Measurements from ENCODE around the gene TXNIP.

The TXNIP gene

GRCh38 chr1:145956781-145957442 lies 39.5 kb downstream of the TXNIP start:
- DNase-seq, result no peak
- no peaks in the 10 kb centered on the region for H3K9me3 Mint-ChIP-seq
- H3K27ac Mint-ChIP-seq, result peak overlapping the region; percentile 86

GRCh38 chr1:145956361-145956760 lies 40.0 kb downstream of the TXNIP start:
- no peaks in the 10 kb centered on the region for H3K27me3 Mint-ChIP-seq
- ATAC-seq, result no peak
- peaks cover 19% of the 10 kb centered on the region for H3K36me3 Mint-ChIP-seq (ENCODE audit: low read depth)
- H3K9me3 Mint-ChIP-seq, result no peaks in the 10 kb centered on the region
- peaks cover 64% of the 10 kb centered on the region for H3K4me1 Mint-ChIP-seq
- H3K4me3 Mint-ChIP-seq, result peak overlapping the region; percentile 89
- H3K27ac Mint-ChIP-seq, result peak overlapping the region; percentile 86
- DNase-seq, result no peak

More at GRCh38 chr1:145956781-145957442, 39.5 kb downstream of the TXNIP start:
- Mint-ChIP-seq H3K27me3 (no peaks in the 10 kb centered on the region), H3K36me3 (ENCODE audit: low read depth) (peaks cover 18% of the 10 kb centered on the region), H3K4me1 (peaks cover 59% of the 10 kb centered on the region), H3K4me3 (peak overlapping the region; percentile 89)
- no peak for ATAC-seq

GRCh38 chr1:145955436-145955835 lies 40.9 kb downstream of the TXNIP start:
- Mint-ChIP-seq H3K27ac (no peak overlapping the region), H3K4me3 (peak overlapping the region; percentile 89), H3K27me3 (no peaks in the 10 kb centered on the region), H3K9me3 (no peaks in the 10 kb centered on the region), H3K36me3 (ENCODE audit: low read depth) (peaks cover 16% of the 10 kb centered on the region), H3K4me1 (peaks cover 68% of the 10 kb centered on the region)
- no peak for ATAC-seq
- DNase-seq, result no peak

- Mint-ChIP-seq H3K4me1 (peaks cover 59% of the 10 kb centered on the region), H3K4me3 (no peak overlapping the region), H3K27me3 (no peaks in the 10 kb centered on the region), H3K27ac (no peak overlapping the region), H3K9me3 (no peaks in the 10 kb centered on the region), H3K36me3 (ENCODE audit: low read depth) (peaks cover 16% of the 10 kb centered on the region)
- ATAC-seq, result no peak
- no peak for DNase-seq
Measured at GRCh38 chr1:145953861-145954260, 42.5 kb downstream of the TXNIP start.

GRCh38 chr1:145952903-145953302 lies 43.5 kb downstream of the TXNIP start:
- Mint-ChIP-seq H3K27ac (no peak overlapping the region), H3K4me3 (no peak overlapping the region), H3K9me3 (no peaks in the 10 kb centered on the region), H3K27me3 (no peaks in the 10 kb centered on the region), H3K4me1 (peaks cover 50% of the 10 kb centered on the region), H3K36me3 (ENCODE audit: low read depth) (peaks cover 16% of the 10 kb centered on the region)
- ATAC-seq, result no peak
- DNase-seq, result no peak

- no peak overlapping the region for H3K4me3 Mint-ChIP-seq
- DNase-seq, result no peak
- H3K4me1 Mint-ChIP-seq, result peaks cover 47% of the 10 kb centered on the region
- no peaks in the 10 kb centered on the region for H3K27me3 Mint-ChIP-seq
- peaks cover 24% of the 10 kb centered on the region for H3K36me3 Mint-ChIP-seq (ENCODE audit: low read depth)
- no peak overlapping the region for H3K27ac Mint-ChIP-seq
- no peak for ATAC-seq
- H3K9me3 Mint-ChIP-seq, result no peaks in the 10 kb centered on the region
Measured at GRCh38 chr1:145951526-145951925, 44.9 kb downstream of the TXNIP start.

- ATAC-seq, result no peak
- peak overlapping the region; percentile 17 for H3K27ac Mint-ChIP-seq
- no peaks in the 10 kb centered on the region for H3K9me3 Mint-ChIP-seq
- no peaks in the 10 kb centered on the region for H3K27me3 Mint-ChIP-seq
- peaks cover 30% of the 10 kb centered on the region for H3K36me3 Mint-ChIP-seq (ENCODE audit: low read depth)
- peaks cover 28% of the 10 kb centered on the region for H3K4me1 Mint-ChIP-seq
- no peak for DNase-seq
- H3K4me3 Mint-ChIP-seq, result no peak overlapping the region
Measured at GRCh38 chr1:145949219-145949618, 47.2 kb downstream of the TXNIP start.

GRCh38 chr1:145947551-145947950 lies 48.8 kb downstream of the TXNIP start:
- H3K4me3 Mint-ChIP-seq, result no peak overlapping the region
- peaks cover 33% of the 10 kb centered on the region for H3K36me3 Mint-ChIP-seq (ENCODE audit: low read depth)
- H3K27ac Mint-ChIP-seq, result no peak overlapping the region
- H3K9me3 Mint-ChIP-seq, result no peaks in the 10 kb centered on the region
- H3K27me3 Mint-ChIP-seq, result no peaks in the 10 kb centered on the region
- H3K4me1 Mint-ChIP-seq, result peaks cover 22% of the 10 kb centered on the region
- ATAC-seq (no peak), DNase-seq (no peak)

- H3K4me3 Mint-ChIP-seq, result no peak overlapping the region
- no peaks in the 10 kb centered on the region for H3K9me3 Mint-ChIP-seq
- no peaks in the 10 kb centered on the region for H3K27me3 Mint-ChIP-seq
- ATAC-seq, result no peak
- peaks cover 31% of the 10 kb centered on the region for H3K36me3 Mint-ChIP-seq (ENCODE audit: low read depth)
- peaks cover 18% of the 10 kb centered on the region for H3K4me1 Mint-ChIP-seq
- peak overlapping the region; percentile 15 for H3K27ac Mint-ChIP-seq
- no peak for DNase-seq
Measured at GRCh38 chr1:145946477-145946986, 49.8 kb downstream of the TXNIP start.

GRCh38 chr1:145944532-145944931 lies 51.8 kb downstream of the TXNIP start:
- Mint-ChIP-seq H3K27me3 (no peaks in the 10 kb centered on the region), H3K4me1 (peaks cover 5% of the 10 kb centered on the region), H3K4me3 (no peak overlapping the region), H3K27ac (no peak overlapping the region), H3K9me3 (no peaks in the 10 kb centered on the region), H3K36me3 (ENCODE audit: low read depth) (peaks cover 36% of the 10 kb centered on the region)
- DNase-seq (no peak), ATAC-seq (no peak)

GRCh38 chr1:145942871-145943270 lies 53.5 kb downstream of the TXNIP start:
- DNase-seq, result no peak
- H3K27me3 Mint-ChIP-seq, result no peaks in the 10 kb centered on the region
- peaks cover 5% of the 10 kb centered on the region for H3K4me1 Mint-ChIP-seq
- no peak overlapping the region for H3K27ac Mint-ChIP-seq
- no peak for ATAC-seq
- no peak overlapping the region for H3K4me3 Mint-ChIP-seq
- no peaks in the 10 kb centered on the region for H3K9me3 Mint-ChIP-seq
- peaks cover 33% of the 10 kb centered on the region for H3K36me3 Mint-ChIP-seq (ENCODE audit: low read depth)
